Osteocyte (in vitro differentiated cells): ENCODE data around the gene GDNF. TPM values are rescaled to one million over a fixed set of nuclear protein-coding genes. Genes with fewer than 3 reads are reported as not detected.

Experiments
- DNase-seq: peaks from one replicate; pipeline ENCODE4 v3.0.0; 2021; ENCODE audit warnings: mixed read lengths; ENCODE audit not compliant: unreplicated experiment; ENCODE audit errors: extremely low spot score
- H3K27ac Mint-ChIP-seq: one replicate; pipeline ENCODE4 v1.8.0; 2021; ENCODE audit warnings: mild to moderate bottlenecking, mixed read lengths; ENCODE audit not compliant: unreplicated experiment
- H3K27me3 Mint-ChIP-seq: one replicate; pipeline ENCODE4 v1.8.0; 2021; ENCODE audit warnings: mixed read lengths; ENCODE audit not compliant: unreplicated experiment
- H3K36me3 Mint-ChIP-seq: one replicate; pipeline ENCODE4 v1.8.0; 2021; ENCODE audit warnings: mixed read lengths; ENCODE audit not compliant: unreplicated experiment
- H3K4me1 Mint-ChIP-seq: one replicate; pipeline ENCODE4 v1.8.0; 2021; ENCODE audit warnings: mixed read lengths; ENCODE audit not compliant: unreplicated experiment
- H3K4me3 Mint-ChIP-seq: one replicate; pipeline ENCODE4 v1.8.0; 2021; ENCODE audit warnings: mild to moderate bottlenecking, moderate library complexity, mixed read lengths; ENCODE audit not compliant: unreplicated experiment
- H3K9me3 Mint-ChIP-seq: one replicate; pipeline ENCODE4 v1.8.0; 2021; ENCODE audit warnings: mixed read lengths; ENCODE audit not compliant: unreplicated experiment
- total RNA-seq: library from RNA; stranded (reverse); gene quantifications from 2 replicates; pipeline ENCODE4 v1.2.1, GENCODE V29; 2021
- TF ChIP-seq, protein P1 (sequence below): fragments of 200-600 bp; sonication (generic); IDR thresholded peaks from 2 replicates; pipeline ENCODE4 v1.5.0; 2021; ENCODE audit warnings: antibody characterized with exemption, mild to moderate bottlenecking, moderate library complexity

The GDNF gene
- total RNA-seq, 1 donor from 2014 or later: 0.32 TPM

DNA sequence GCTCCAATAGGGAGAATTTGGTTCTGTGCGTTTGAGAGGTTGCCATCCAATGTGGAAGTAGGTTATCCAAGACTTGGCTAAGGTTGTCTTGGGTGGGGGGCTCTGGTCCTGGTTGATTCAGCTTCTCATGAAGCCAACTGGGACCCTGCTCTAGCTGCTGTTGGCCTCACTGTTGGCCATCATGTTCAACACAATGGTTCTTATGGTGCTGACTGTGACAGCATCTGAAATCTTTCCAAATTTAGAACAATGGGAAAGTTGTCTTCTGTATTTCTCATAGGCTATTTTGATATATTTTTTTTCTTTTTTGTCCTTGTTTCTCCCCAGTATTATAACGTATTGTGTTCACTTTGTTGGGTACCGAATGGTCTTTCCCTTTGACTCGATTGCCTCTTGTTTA is 71.9 kb downstream of the GDNF start:
- TF ChIP-seq, protein P1, sequence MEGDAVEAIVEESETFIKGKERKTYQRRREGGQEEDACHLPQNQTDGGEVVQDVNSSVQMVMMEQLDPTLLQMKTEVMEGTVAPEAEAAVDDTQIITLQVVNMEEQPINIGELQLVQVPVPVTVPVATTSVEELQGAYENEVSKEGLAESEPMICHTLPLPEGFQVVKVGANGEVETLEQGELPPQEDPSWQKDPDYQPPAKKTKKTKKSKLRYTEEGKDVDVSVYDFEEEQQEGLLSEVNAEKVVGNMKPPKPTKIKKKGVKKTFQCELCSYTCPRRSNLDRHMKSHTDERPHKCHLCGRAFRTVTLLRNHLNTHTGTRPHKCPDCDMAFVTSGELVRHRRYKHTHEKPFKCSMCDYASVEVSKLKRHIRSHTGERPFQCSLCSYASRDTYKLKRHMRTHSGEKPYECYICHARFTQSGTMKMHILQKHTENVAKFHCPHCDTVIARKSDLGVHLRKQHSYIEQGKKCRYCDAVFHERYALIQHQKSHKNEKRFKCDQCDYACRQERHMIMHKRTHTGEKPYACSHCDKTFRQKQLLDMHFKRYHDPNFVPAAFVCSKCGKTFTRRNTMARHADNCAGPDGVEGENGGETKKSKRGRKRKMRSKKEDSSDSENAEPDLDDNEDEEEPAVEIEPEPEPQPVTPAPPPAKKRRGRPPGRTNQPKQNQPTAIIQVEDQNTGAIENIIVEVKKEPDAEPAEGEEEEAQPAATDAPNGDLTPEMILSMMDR: no peak
- no peak for DNase-seq
- Mint-ChIP-seq H3K4me1 (peaks cover 25% of the 10 kb centered on the region), H3K9me3 (no peaks in the 10 kb centered on the region), H3K4me3 (no peak overlapping the region), H3K36me3 (no peaks in the 10 kb centered on the region), H3K27me3 (no peaks in the 10 kb centered on the region), H3K27ac (no peak overlapping the region)

DNA sequence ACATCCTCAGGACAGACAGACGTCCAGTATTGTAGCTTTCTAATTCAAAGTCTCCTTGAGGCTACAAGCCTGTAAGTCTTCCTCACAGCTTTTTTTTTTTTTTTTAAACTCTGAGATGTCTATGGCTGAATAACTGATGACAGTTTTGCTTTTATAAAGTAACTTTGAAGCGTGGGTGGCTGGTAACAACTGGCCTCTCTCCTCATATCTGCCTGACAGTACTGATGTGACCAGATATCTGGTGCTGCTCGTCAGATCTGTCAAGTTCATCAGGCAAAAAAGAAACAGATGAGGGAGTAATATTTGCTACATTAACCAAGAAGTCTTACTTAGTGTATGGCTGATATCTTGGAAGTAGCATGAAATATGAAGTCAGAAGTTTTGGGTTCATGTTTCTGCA is 72.6 kb downstream of the GDNF start:
- peaks cover 23% of the 10 kb centered on the region for H3K4me1 Mint-ChIP-seq
- DNase-seq: no peak
- no peak overlapping the region for H3K27ac Mint-ChIP-seq
- no peaks in the 10 kb centered on the region for H3K9me3 Mint-ChIP-seq
- no peak overlapping the region for H3K4me3 Mint-ChIP-seq
- TF ChIP-seq, protein P1: no peak
- H3K27me3 Mint-ChIP-seq: no peaks in the 10 kb centered on the region
- H3K36me3 Mint-ChIP-seq: no peaks in the 10 kb centered on the region
